HCT116 (cell line): ENCODE data around the gene ARL8B. TPM values are rescaled to one million over a fixed set of nuclear protein-coding genes. Genes with fewer than 3 reads are reported as not detected.

Experiments
- ATAC-seq: fragments of 200-7000 bp; cut with Tn5 transposase; 2 replicates; pipeline ENCODE4 v1.9.1; 2020; ENCODE audit warnings: mild to moderate bottlenecking, moderate library complexity
- BruUV-seq: library from RNA; stranded (reverse); fragments of 400-500 nt; replicated peaks from 2 replicates; lab custom pipeline; 2021; lab: Mats Ljungman, UMichigan
- CTCF ChIA-PET: fragments of 300-600 bp; sonication (Branson Sonifier 250); formaldehyde crosslinking; loops from one replicate; lab custom pipeline; 2021; ENCODE audit warnings: antibody characterized with exemption; lab: Charles Lee
- POLR2A ChIA-PET: fragments of 300-600, 350-600 bp; sonication (Branson Sonifier 250); formaldehyde crosslinking; loops from one replicate; lab custom pipeline; 2021; ENCODE audit warnings: antibody characterized with exemption; lab: Charles Lee
- RAD21 ChIA-PET, 2 experiments: fragments of 300-600 bp; sonication (Branson Sonifier 250); formaldehyde crosslinking; loops; one replicate each; lab custom pipeline; 2023; ENCODE audit warnings: low total read pairs in 2 of 2; ENCODE audit not compliant: uncharacterized antibody in 2 of 2, unreplicated experiment in 2 of 2, low non-redundant PET in 1 of 2; lab: Charles Lee
- DNase-seq: peaks from one replicate; pipeline ENCODE4 v3.0.0-alpha.2; 2010; ENCODE audit warnings: low read depth, low spot score
- H2AFZ ChIP-seq: fragments of 200-600 bp; shearing (Covaris generic), sonication (generic); 2 replicates; pipeline ENCODE4 v1.6.1; 2017; ENCODE audit warnings: low read depth, mixed run types, mixed read lengths, antibody characterized with exemption, low read length; ENCODE audit not compliant: poor library complexity, severe bottlenecking
- H3K27ac ChIP-seq: 2 replicates; pipeline ENCODE4 v1.5.1; 2012; ENCODE audit warnings: low read depth, low read length
- H3K27me3 ChIP-seq: fragments of 200-600 bp; sonication (generic); 2 replicates; pipeline ENCODE4 v1.6.1; 2016; ENCODE audit warnings: mixed run types, low read length, mixed read lengths; ENCODE audit not compliant: insufficient read depth
- H3K36me3 ChIP-seq, 2 experiments: fragments of 200-500 bp in 1 of 2; fragments of 200-600 bp in 1 of 2; sonication (Bioruptor generic) in 1 of 2; sonication (generic) in 1 of 2; 2 replicates each; pipeline versions ENCODE4 v1.5.1 to v1.6.1; 2014 to 2016; ENCODE audit warnings: low read length in 2 of 2, inconsistent platforms in 1 of 2, mixed read lengths in 1 of 2, mixed run types in 1 of 2; ENCODE audit not compliant: insufficient read depth in 2 of 2, control insufficient read depth in 1 of 2
- H3K4me1 ChIP-seq, 2 experiments: fragments of 200-600 bp in 1 of 2; sonication (generic) in 1 of 2; 2 replicates each; pipeline versions ENCODE4 v1.5.1 to v1.6.1; 2012 to 2017; ENCODE audit warnings: low read length in 2 of 2, inconsistent platforms in 1 of 2, mild to moderate bottlenecking in 1 of 2, mixed read lengths in 1 of 2, mixed run types in 1 of 2, moderate library complexity in 1 of 2; ENCODE audit not compliant: insufficient read depth in 2 of 2, control insufficient read depth in 1 of 2
- H3K4me2 ChIP-seq: fragments of 200-600 bp; sonication (generic); 2 replicates; pipeline ENCODE4 v1.6.1; 2017; ENCODE audit warnings: mixed run types, low read length, mixed read lengths
- H3K4me3 ChIP-seq, 2 experiments: fragments of 200-600 bp in 1 of 2; sonication (generic) in 1 of 2; replicated peaks in 1 of 2; 2 replicates each; pipeline ENCODE4 v1.5.1; 2011 to 2016; ENCODE audit warnings: low read length in 2 of 2, control low read depth in 1 of 2, low read depth in 1 of 2, mild to moderate bottlenecking in 1 of 2, mixed read lengths in 1 of 2, mixed run types in 1 of 2
- H3K79me2 ChIP-seq: fragments of 200-600 bp; sonication (generic); 2 replicates; pipeline ENCODE4 v1.6.1; 2017; ENCODE audit warnings: mild to moderate bottlenecking, mixed run types, low read length, moderate library complexity, mixed read lengths; ENCODE audit not compliant: insufficient read depth
- H3K9ac ChIP-seq: fragments of 200-600 bp; sonication (generic); 2 replicates; pipeline ENCODE4 v1.6.1; 2016; ENCODE audit warnings: low read length, mixed read lengths
- H3K9me2 ChIP-seq: fragments of 200-600 bp; sonication (generic), shearing (Covaris generic); 2 replicates; pipeline ENCODE4 v1.6.1; 2017; ENCODE audit warnings: mixed run types, mild to moderate bottlenecking, moderate library complexity; ENCODE audit not compliant: insufficient read depth
- H3K9me3 ChIP-seq, 2 experiments: fragments of 200-500 bp in 1 of 2; fragments of 200-600 bp in 1 of 2; sonication (Bioruptor generic) in 1 of 2; sonication (generic) in 1 of 2; 2 replicates each; pipeline ENCODE4 v1.6.1; 2014 to 2017; ENCODE audit warnings: low read length in 2 of 2, mixed read lengths in 2 of 2, inconsistent platforms in 1 of 2, low read depth in 1 of 2, mild to moderate bottlenecking in 1 of 2, mixed run types in 1 of 2, moderate library complexity in 1 of 2; ENCODE audit not compliant: control insufficient read depth in 1 of 2, insufficient read depth in 1 of 2
- H4K20me1 ChIP-seq: fragments of 200-600 bp; sonication (generic), shearing (Covaris generic); 2 replicates; pipeline ENCODE4 v1.6.1; 2017; ENCODE audit warnings: mixed run types, mild to moderate bottlenecking, moderate library complexity; ENCODE audit not compliant: insufficient read depth
- ATF3 ChIP-seq: IDR thresholded peaks from 2 replicates; pipeline ENCODE4 v1.6.1; 2012
- CEBPB ChIP-seq: IDR thresholded peaks from 2 replicates; pipeline ENCODE4 v1.6.1; 2012; ENCODE audit warnings: low read depth
- EGR1 ChIP-seq: IDR thresholded peaks from 2 replicates; pipeline ENCODE4 v1.6.1; 2012; ENCODE audit warnings: low read depth
- ELF1 ChIP-seq: IDR thresholded peaks from 2 replicates; pipeline ENCODE4 v1.6.1; 2012; ENCODE audit warnings: low read depth, borderline replicate concordance
- EZH2 ChIP-seq: fragments of 200-600 bp; sonication (generic); IDR thresholded peaks from 2 replicates; pipeline ENCODE4 v1.6.1; 2017; ENCODE audit warnings: antibody characterized with exemption, mixed run types
- EZH2phosphoT487 ChIP-seq: fragments of 200-600 bp; IDR thresholded peaks from 2 replicates; pipeline ENCODE4 v1.6.1; 2018; ENCODE audit warnings: antibody characterized with exemption, borderline replicate concordance
- FOSL1 ChIP-seq: IDR thresholded peaks from 2 replicates; pipeline ENCODE4 v1.6.1; 2012; ENCODE audit warnings: low read depth
- JUND ChIP-seq: IDR thresholded peaks from 2 replicates; pipeline ENCODE4 v1.6.1; 2012
- MAX ChIP-seq: IDR thresholded peaks from 2 replicates; pipeline ENCODE4 v1.6.1; 2012
- POLR2A ChIP-seq: IDR thresholded peaks from 2 replicates; pipeline ENCODE4 v1.7.0; 2011; ENCODE audit warnings: borderline replicate concordance; ENCODE audit not compliant: insufficient read depth, insufficient read length; ENCODE audit errors: extremely low read depth
- POLR2AphosphoS5 ChIP-seq: IDR thresholded peaks from 2 replicates; pipeline ENCODE4 v1.6.1; 2011; ENCODE audit warnings: mild to moderate bottlenecking, low read depth, low read length, moderate library complexity
- RAD21 ChIP-seq: IDR thresholded peaks from 2 replicates; pipeline ENCODE4 v1.6.1; 2012; ENCODE audit warnings: low read depth, mild to moderate bottlenecking
- SP1 ChIP-seq: IDR thresholded peaks from 2 replicates; pipeline ENCODE4 v1.6.1; 2012; ENCODE audit warnings: low read depth
- SRF ChIP-seq: IDR thresholded peaks from 2 replicates; pipeline ENCODE4 v1.6.1; 2012; ENCODE audit warnings: low read depth
- TCF7L2 ChIP-seq: IDR thresholded peaks from 2 replicates; pipeline ENCODE4 v1.7.0; 2011; ENCODE audit warnings: borderline replicate concordance, inconsistent platforms; ENCODE audit not compliant: insufficient read depth, insufficient read length; ENCODE audit errors: extremely low read depth
- YY1 ChIP-seq: IDR thresholded peaks from 2 replicates; pipeline ENCODE4 v1.6.1; 2011; ENCODE audit warnings: low read length, low read depth, moderate library complexity, mild to moderate bottlenecking; ENCODE audit not compliant: insufficient replicate concordance; ENCODE audit errors: extremely low read depth
- ZFX ChIP-seq: fragments of 450-650 bp; IDR thresholded peaks from 2 replicates; pipeline ENCODE4 v1.6.1; 2017
- ZNF274 ChIP-seq: fragments of 200-500 bp; sonication (Bioruptor generic); IDR thresholded peaks from 2 replicates; pipeline ENCODE4 v1.6.1; 2014; ENCODE audit warnings: mild to moderate bottlenecking, low read depth, low read length, inconsistent platforms
- intact Hi-C: fragments of 100-400 bp; cut with micrococcal nuclease; formaldehyde crosslinking; loops from 2 replicates; pipeline ENCODE4 v1.10.0; 2022
- total RNA-seq: library from RNA; stranded (reverse); gene quantifications from one replicate; pipeline ENCODE4 v1.2.1, GENCODE V29; 2021; ENCODE audit not compliant: unreplicated experiment
- TF ChIP-seq, protein P1 (sequence below), 3 experiments: fragments of 200-600 bp in 1 of 3; sonication (generic) in 1 of 3; IDR thresholded peaks in 2 of 3; conservative IDR thresholded peaks in 1 of 3; 2 replicates each; pipeline ENCODE4 v1.5.1; 2012 to 2017; ENCODE audit warnings: low read depth in 2 of 3, low read length in 2 of 3, antibody characterized with exemption in 1 of 3, borderline replicate concordance in 1 of 3, control low read depth in 1 of 3, mild to moderate bottlenecking in 1 of 3, mixed read lengths in 1 of 3, mixed run types in 1 of 3, moderate library complexity in 1 of 3; ENCODE audit not compliant: insufficient read depth in 1 of 3
- TF ChIP-seq, protein P2 (sequence below): IDR thresholded peaks from 2 replicates; pipeline ENCODE4 v1.6.1; 2011; ENCODE audit warnings: mild to moderate bottlenecking, low read length, moderate library complexity; ENCODE audit not compliant: insufficient replicate concordance; ENCODE audit errors: extremely low read depth

The ARL8B gene
- total RNA-seq, 1 experiment from 2014 or later = 38.1 TPM

GRCh38 chr3:5212628-5213573 lies 90.8 kb downstream of the ARL8B start:
- peaks cover 33 to 68% of the 10 kb centered on the region in 2 experiments; a peak in 3 of 4 replicates for H3K36me3 ChIP-seq
- BruUV-seq = no TSS peak
- POLR2A ChIA-PET = no interaction called here

More at GRCh38 chr3:5212628-5213573, 90.8 kb downstream of the ARL8B start:
- Histone ChIP-seq H3K4me1 (no peaks in the 10 kb centered on the region), H3K4me3 (no peak overlapping the region), H2AFZ (no peak overlapping the region), H4K20me1 (no peaks in the 10 kb centered on the region), H3K27ac (no peak overlapping the region), H3K4me2 (no peak overlapping the region), H3K27me3 (no peaks in the 10 kb centered on the region), H3K9me2 (no peaks in the 10 kb centered on the region), H3K9me3 (no peaks in the 10 kb centered on the region), H3K9ac (no peak overlapping the region), H3K79me2 (no peaks in the 10 kb centered on the region)
- no peak for ATAC-seq
- no peak for DNase-seq
- RAD21 ChIA-PET = no interaction called here
- intact Hi-C loops = no loop called here
- CTCF ChIA-PET = no interaction called here
- TF ChIP-seq CEBPB (no peak), SRF (no peak), ZNF274 (no peak), TCF7L2 (no peak), YY1 (no peak), SP1 (no peak), MAX (no peak), ZFX (no peak), POLR2A (no peak), POLR2AphosphoS5 (no peak), EGR1 (no peak), ATF3 (no peak), EZH2 (no peak), RAD21 (no peak), JUND (no peak), FOSL1 (no peak), ELF1 (no peak), EZH2phosphoT487 (no peak)
- TF ChIP-seq, protein P1, sequence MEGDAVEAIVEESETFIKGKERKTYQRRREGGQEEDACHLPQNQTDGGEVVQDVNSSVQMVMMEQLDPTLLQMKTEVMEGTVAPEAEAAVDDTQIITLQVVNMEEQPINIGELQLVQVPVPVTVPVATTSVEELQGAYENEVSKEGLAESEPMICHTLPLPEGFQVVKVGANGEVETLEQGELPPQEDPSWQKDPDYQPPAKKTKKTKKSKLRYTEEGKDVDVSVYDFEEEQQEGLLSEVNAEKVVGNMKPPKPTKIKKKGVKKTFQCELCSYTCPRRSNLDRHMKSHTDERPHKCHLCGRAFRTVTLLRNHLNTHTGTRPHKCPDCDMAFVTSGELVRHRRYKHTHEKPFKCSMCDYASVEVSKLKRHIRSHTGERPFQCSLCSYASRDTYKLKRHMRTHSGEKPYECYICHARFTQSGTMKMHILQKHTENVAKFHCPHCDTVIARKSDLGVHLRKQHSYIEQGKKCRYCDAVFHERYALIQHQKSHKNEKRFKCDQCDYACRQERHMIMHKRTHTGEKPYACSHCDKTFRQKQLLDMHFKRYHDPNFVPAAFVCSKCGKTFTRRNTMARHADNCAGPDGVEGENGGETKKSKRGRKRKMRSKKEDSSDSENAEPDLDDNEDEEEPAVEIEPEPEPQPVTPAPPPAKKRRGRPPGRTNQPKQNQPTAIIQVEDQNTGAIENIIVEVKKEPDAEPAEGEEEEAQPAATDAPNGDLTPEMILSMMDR (IDR thresholded peaks at IDR 0.05 in 2 of 3, conservative IDR thresholded peaks at IDR 0.05 in 1 of 3; ENCODE audit: borderline replicate concordance in 1 of 3, insufficient read depth in 1 of 3, low read depth in 2 of 3, low read length in 2 of 3) = no peak
- TF ChIP-seq, protein P2, sequence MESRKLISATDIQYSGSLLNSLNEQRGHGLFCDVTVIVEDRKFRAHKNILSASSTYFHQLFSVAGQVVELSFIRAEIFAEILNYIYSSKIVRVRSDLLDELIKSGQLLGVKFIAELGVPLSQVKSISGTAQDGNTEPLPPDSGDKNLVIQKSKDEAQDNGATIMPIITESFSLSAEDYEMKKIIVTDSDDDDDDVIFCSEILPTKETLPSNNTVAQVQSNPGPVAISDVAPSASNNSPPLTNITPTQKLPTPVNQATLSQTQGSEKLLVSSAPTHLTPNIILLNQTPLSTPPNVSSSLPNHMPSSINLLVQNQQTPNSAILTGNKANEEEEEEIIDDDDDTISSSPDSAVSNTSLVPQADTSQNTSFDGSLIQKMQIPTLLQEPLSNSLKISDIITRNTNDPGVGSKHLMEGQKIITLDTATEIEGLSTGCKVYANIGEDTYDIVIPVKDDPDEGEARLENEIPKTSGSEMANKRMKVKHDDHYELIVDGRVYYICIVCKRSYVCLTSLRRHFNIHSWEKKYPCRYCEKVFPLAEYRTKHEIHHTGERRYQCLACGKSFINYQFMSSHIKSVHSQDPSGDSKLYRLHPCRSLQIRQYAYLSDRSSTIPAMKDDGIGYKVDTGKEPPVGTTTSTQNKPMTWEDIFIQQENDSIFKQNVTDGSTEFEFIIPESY = no peak
